Transverse colon (tissue), 4 donors: ENCODE data around the gene BBS12. TPM values are rescaled to one million over a fixed set of nuclear protein-coding genes. Genes with fewer than 3 reads are reported as not detected.

Source experiments
- DNase-seq: peaks from one replicate; pipeline ENCODE4 v3.0.0-alpha.2; 2019
- H3K27ac ChIP-seq, 4 donors: fragments of 200-600 bp; sonication (generic); 2 replicates each; pipeline ENCODE4 v1.5.1; 2016 to 2018; ENCODE audit warnings: inconsistent platforms in 4 of 4
- H3K27me3 ChIP-seq: fragments of 200-600 bp; sonication (generic); 2 replicates; pipeline ENCODE4 v1.5.1; 2017; ENCODE audit warnings: inconsistent platforms
- H3K36me3 ChIP-seq, 4 donors: fragments of 200-600 bp; sonication (generic); 2 replicates each; pipeline ENCODE4 v1.5.1; 2017 to 2019; ENCODE audit warnings: inconsistent platforms in 4 of 4
- H3K4me1 ChIP-seq, 4 donors: fragments of 200-600 bp; sonication (generic); 2 replicates each; pipeline ENCODE4 v1.5.1; 2017 to 2020; ENCODE audit warnings: inconsistent platforms in 4 of 4
- H3K4me3 ChIP-seq, 4 donors: fragments of 200-600 bp; sonication (generic); 1 replicate in 1 of 4; 2 replicates in 3 of 4; pipeline versions ENCODE4 v1.5.1 to v1.6.1; 2017 to 2019; ENCODE audit warnings: inconsistent platforms in 4 of 4
- H3K9me3 ChIP-seq, 2 donors: fragments of 200-600 bp; sonication (generic); 2 replicates each; pipeline ENCODE4 v1.5.1; 2017 to 2019; ENCODE audit warnings: inconsistent platforms in 2 of 2
- EP300 ChIP-seq: sonication (generic); formaldehyde crosslinking; IDR thresholded peaks from one replicate; pipeline ENCODE4 v1.6.1; 2017; ENCODE audit warnings: antibody characterized with exemption, low read depth
- POLR2A ChIP-seq: fragments of 450-650 bp; IDR thresholded peaks from one replicate; pipeline ENCODE4 v1.6.1; 2016; ENCODE audit warnings: antibody characterized with exemption, mild to moderate bottlenecking, moderate library complexity
- POLR2AphosphoS5 ChIP-seq, 3 donors: sonication (generic); formaldehyde crosslinking; IDR thresholded peaks; one replicate each; pipeline ENCODE4 v1.6.1; 2016; ENCODE audit warnings: antibody characterized with exemption in 3 of 3
- WGBS, 2 donors: methylation state at CpG; one replicate each; pipeline ENCODE4 v1.1.5; 2018; ENCODE audit warnings: low coverage in 1 of 2; 5-methylcytosine and 5-hydroxymethylcytosine counted together
- in situ Hi-C, 4 donors: fragments of 200-750 bp; cut with MboI; loops; one replicate each; pipeline versions ENCODE4 v1.15.0 to v1.15.1; 2017; ENCODE audit warnings: low sequenced_read_pairs in 3 of 4, low pct_ligation_motif_present in 1 of 4, low pct_unique_long_range_greater_than_20kb in 1 of 4
- intact Hi-C: fragments of 100-400 bp; cut with DNase I; formaldehyde crosslinking; loops from one replicate; pipeline ENCODE4 v1.15.1; 2023; ENCODE audit warnings: low total_unique reads
- total RNA-seq, 4 donors: library from RNA; depleted of rRNA; stranded (reverse); fragments of >200 nt; gene quantifications; one replicate each; pipeline ENCODE4 v1.1.0, GENCODE V29; 2016
- TF ChIP-seq, protein P1 (sequence below), 5 experiments: fragments of 200-600 bp in 3 of 5; fragments of 450-650 bp in 2 of 5; sonication (generic) in 3 of 5; IDR thresholded peaks; 1 replicate in 2 of 5; 2 replicates in 3 of 5; pipeline ENCODE4 v1.5.1; 2016 to 2017; ENCODE audit warnings: antibody characterized with exemption in 5 of 5, inconsistent platforms in 3 of 5, mild to moderate bottlenecking in 2 of 5, moderate library complexity in 1 of 5

BBS12 gene
- total RNA-seq, 4 donors from 2014 or later = 0.60 to 6.0 (median 3.3) TPM

GRCh38 chr4:122766950-122767349 lies 34.4 kb downstream of the BBS12 start:
- in situ Hi-C loops (loop anchor here in 3 of 4 donors (10.0 to 25.0 kb wide), 2 partner anchors 145 to 158 kb away; partner anchors contain the start of gene NUDT6 (in 3 of the 3)), intact Hi-C loops (no loop called here)
- no peak overlapping the region for H3K4me3 ChIP-seq
- WGBS, 2 donors = 0 to 56% methylated on average over 1 to 2 of the region's 2 CpGs
- H3K9me3 ChIP-seq = no peaks in the 10 kb centered on the region
- no peaks in the 10 kb centered on the region for H3K36me3 ChIP-seq
- no peak overlapping the region for H3K27ac ChIP-seq
- TF ChIP-seq, protein P1, sequence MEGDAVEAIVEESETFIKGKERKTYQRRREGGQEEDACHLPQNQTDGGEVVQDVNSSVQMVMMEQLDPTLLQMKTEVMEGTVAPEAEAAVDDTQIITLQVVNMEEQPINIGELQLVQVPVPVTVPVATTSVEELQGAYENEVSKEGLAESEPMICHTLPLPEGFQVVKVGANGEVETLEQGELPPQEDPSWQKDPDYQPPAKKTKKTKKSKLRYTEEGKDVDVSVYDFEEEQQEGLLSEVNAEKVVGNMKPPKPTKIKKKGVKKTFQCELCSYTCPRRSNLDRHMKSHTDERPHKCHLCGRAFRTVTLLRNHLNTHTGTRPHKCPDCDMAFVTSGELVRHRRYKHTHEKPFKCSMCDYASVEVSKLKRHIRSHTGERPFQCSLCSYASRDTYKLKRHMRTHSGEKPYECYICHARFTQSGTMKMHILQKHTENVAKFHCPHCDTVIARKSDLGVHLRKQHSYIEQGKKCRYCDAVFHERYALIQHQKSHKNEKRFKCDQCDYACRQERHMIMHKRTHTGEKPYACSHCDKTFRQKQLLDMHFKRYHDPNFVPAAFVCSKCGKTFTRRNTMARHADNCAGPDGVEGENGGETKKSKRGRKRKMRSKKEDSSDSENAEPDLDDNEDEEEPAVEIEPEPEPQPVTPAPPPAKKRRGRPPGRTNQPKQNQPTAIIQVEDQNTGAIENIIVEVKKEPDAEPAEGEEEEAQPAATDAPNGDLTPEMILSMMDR (IDR thresholded peaks at IDR 0.05) = no peak
- no peak for TF ChIP-seq EP300
- TF ChIP-seq POLR2AphosphoS5 (IDR thresholded peaks at IDR 0.05) = no peak
- H3K27me3 ChIP-seq = no peaks in the 10 kb centered on the region
- peaks cover 0 to 19% (median 7%) of the 10 kb centered on the region in 4 donors for H3K4me1 ChIP-seq
- no peak for DNase-seq

DNA sequence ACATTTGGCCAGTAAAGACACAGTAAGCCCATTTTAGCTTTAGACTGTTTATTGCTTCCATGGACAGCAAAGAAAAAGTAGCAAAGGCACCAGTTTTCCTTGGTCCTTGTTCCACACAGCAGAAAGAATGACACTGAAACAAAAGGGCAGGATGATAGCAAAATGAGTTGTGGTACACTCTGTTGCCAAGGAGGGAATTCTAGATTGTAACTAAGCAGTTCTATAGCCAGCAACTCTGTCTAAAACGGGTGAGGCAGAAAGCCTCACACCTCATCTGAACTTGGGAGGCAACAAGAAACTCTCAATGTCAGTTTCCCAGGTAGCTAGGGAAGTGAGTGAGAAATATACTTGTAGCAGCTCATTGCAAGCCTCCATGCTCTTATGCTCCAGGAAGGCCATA lies 39.2 kb downstream of the BBS12 start:
- H3K4me1 ChIP-seq = peaks cover 0 to 6% (median 3%) of the 10 kb centered on the region in 4 donors
- H3K36me3 ChIP-seq = no peaks in the 10 kb centered on the region

DNA sequence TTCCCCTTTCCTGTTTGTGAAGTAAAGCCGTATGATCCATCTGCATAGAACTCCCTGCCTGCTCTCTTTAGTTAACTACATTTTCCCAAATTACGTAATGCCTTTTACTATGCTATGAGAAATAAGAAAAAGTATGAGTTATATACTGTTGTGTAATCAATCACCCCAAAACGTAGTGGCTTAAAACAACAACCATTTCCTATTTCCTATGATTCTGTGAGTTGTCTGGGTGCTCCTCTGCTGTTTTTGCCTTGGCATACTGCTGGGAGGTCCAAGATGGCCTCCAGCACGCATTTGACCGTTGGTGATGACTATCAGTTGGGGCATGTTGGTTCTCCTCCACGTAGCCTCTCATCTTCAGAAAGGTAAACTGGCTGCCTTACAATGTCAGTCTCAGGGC lies 39.8 kb downstream of the BBS12 start:
- Histone ChIP-seq H3K4me3 (no peak overlapping the region), H3K27me3 (no peaks in the 10 kb centered on the region), H3K9me3 (no peaks in the 10 kb centered on the region), H3K27ac (no peak overlapping the region), H3K4me1 (peaks cover 0 to 10% (median 4%) of the 10 kb centered on the region in 4 donors), H3K36me3 (no peaks in the 10 kb centered on the region)
- TF ChIP-seq EP300 = no peak
- TF ChIP-seq POLR2A = no peak
- TF ChIP-seq, protein P1 (IDR thresholded peaks at IDR 0.05) = no peak
- TF ChIP-seq POLR2AphosphoS5 (IDR thresholded peaks at IDR 0.05) = no peak
- in situ Hi-C loops (loop anchor here in 1 of 4 donors (25.0 kb wide), 1 partner anchor 140 kb away; the partner anchor contains the start of gene NUDT6), intact Hi-C loops (no loop called here)
- whole genome bisulfite sequencing, 2 donors = 87 to 90% methylated on average over 5 to 6 of the region's 6 CpGs
- DNase-seq = no peak

More for the DNA sequence above, 39.2 kb downstream of the BBS12 start:
- no peaks in the 10 kb centered on the region for H3K27me3 ChIP-seq
- no peak for TF ChIP-seq POLR2A
- no peak for TF ChIP-seq EP300
- TF ChIP-seq, protein P1 (IDR thresholded peaks at IDR 0.05) = no peak
- no peak for TF ChIP-seq POLR2AphosphoS5 (IDR thresholded peaks at IDR 0.05)
- no peak overlapping the region for H3K4me3 ChIP-seq
- in situ Hi-C loops = loop anchor here in 1 of 4 donors (25.0 kb wide), 1 partner anchor 141 kb away; the partner anchor contains the start of gene NUDT6
- intact Hi-C loops = no loop called here
- no peaks in the 10 kb centered on the region for H3K9me3 ChIP-seq
- DNase-seq = no peak
- H3K27ac ChIP-seq = no peak overlapping the region
- WGBS, 2 donors = 58% methylated on average over 1 of the region's 1 CpG; no CpG with 5 or more reads in 1 of the 2 donors

- Histone ChIP-seq H3K27me3 (no peaks in the 10 kb centered on the region), H3K4me1 (peaks cover 0 to 15% (median 7%) of the 10 kb centered on the region in 4 donors), H3K36me3 (no peaks in the 10 kb centered on the region), H3K9me3 (no peaks in the 10 kb centered on the region), H3K27ac (no peak overlapping the region), H3K4me3 (no peak overlapping the region)
- in situ Hi-C loops = loop anchor here in 1 of 4 donors (25.0 kb wide), 1 partner anchor 139 kb away; the partner anchor contains the start of gene NUDT6
- no peak for DNase-seq
- TF ChIP-seq POLR2AphosphoS5 (IDR thresholded peaks at IDR 0.05) (no peak), EP300 (no peak), POLR2A (no peak)
- TF ChIP-seq, protein P1 (IDR thresholded peaks at IDR 0.05) = no peak
- intact Hi-C loops = no loop called here
Measured at GRCh38 chr4:122772986-122773385, 40.5 kb downstream of the BBS12 start.
